T-helper 17 cell (primary cell): ENCODE data around the gene PRDM7. TPM values are rescaled to one million over a fixed set of nuclear protein-coding genes. Genes with fewer than 3 reads are reported as not detected.

Experiments used
- ATAC-seq: fragments of 150-1000 bp; cut with Tn5 transposase; 2 replicates; pipeline ENCODE4 v1.10.0; 2021; ENCODE audit warnings: mild to moderate bottlenecking, moderate library complexity
- DNase-seq, 3 donors: peaks; one replicate each; pipeline versions ENCODE4 v3.0.0 to v3.0.0-alpha.2; 2020 to 2021
- H3K9me3 ChIP-seq: one replicate; pipeline ENCODE4 v1.7.0; 2013; ENCODE audit warnings: low read length, mild to moderate bottlenecking; ENCODE audit not compliant: control insufficient read depth, poor library complexity, severe bottlenecking
- H3K27ac Mint-ChIP-seq: one replicate; pipeline ENCODE4 v1.8.0; 2022; ENCODE audit warnings: mild to moderate bottlenecking, moderate library complexity, mixed read lengths
- H3K27me3 Mint-ChIP-seq: one replicate; pipeline ENCODE4 v1.8.0; 2022; ENCODE audit warnings: mixed read lengths
- H3K36me3 Mint-ChIP-seq: one replicate; pipeline ENCODE4 v1.8.0; 2022; ENCODE audit warnings: low read depth, mixed read lengths
- H3K4me1 Mint-ChIP-seq: one replicate; pipeline ENCODE4 v1.8.0; 2022; ENCODE audit warnings: mild to moderate bottlenecking, mixed read lengths
- H3K4me3 Mint-ChIP-seq: one replicate; pipeline ENCODE4 v1.8.0; 2022; ENCODE audit warnings: mild to moderate bottlenecking, moderate library complexity, mixed read lengths
- total RNA-seq, 4 donors: library from RNA in 2 of 4; stranded (reverse) in 2 of 4; gene quantifications; one replicate each; pipeline ENCODE4 v1.2.3 and lab custom pipeline; 2022 to 2026

PRDM7 gene
- total RNA-seq, 2 donors from 2014 or later = not detected

- H3K4me3 Mint-ChIP-seq = no peak overlapping the region
- H3K27me3 Mint-ChIP-seq = no peaks in the 10 kb centered on the region
- H3K36me3 Mint-ChIP-seq = peaks cover 2% of the 10 kb centered on the region
- ATAC-seq = no peak
- H3K27ac Mint-ChIP-seq = no peak overlapping the region
- H3K4me1 Mint-ChIP-seq = no peaks in the 10 kb centered on the region
- DNase-seq = no peak
- H3K9me3 ChIP-seq = no peaks in the 10 kb centered on the region
These were observed 21.8 kb downstream of the PRDM7 start for GRCh38 chr16:90055371-90055770.

- DNase-seq (no peak), ATAC-seq (no peak)
- no peaks in the 10 kb centered on the region for H3K4me1 Mint-ChIP-seq
- H3K27ac Mint-ChIP-seq = no peak overlapping the region
- H3K27me3 Mint-ChIP-seq = no peaks in the 10 kb centered on the region
- peaks cover 2% of the 10 kb centered on the region for H3K36me3 Mint-ChIP-seq
- H3K4me3 Mint-ChIP-seq = no peak overlapping the region
- H3K9me3 ChIP-seq = no peaks in the 10 kb centered on the region
These were observed 22.6 kb downstream of the PRDM7 start for GRCh38 chr16:90054554-90054953.

GRCh38 chr16:90053902-90054500, 23.1 kb downstream of the PRDM7 start:
- no peak overlapping the region for H3K4me3 Mint-ChIP-seq
- H3K27ac Mint-ChIP-seq = no peak overlapping the region
- no peaks in the 10 kb centered on the region for H3K4me1 Mint-ChIP-seq
- H3K27me3 Mint-ChIP-seq = no peaks in the 10 kb centered on the region
- ATAC-seq (no peak), DNase-seq (no peak)
- H3K9me3 ChIP-seq = no peaks in the 10 kb centered on the region
- H3K36me3 Mint-ChIP-seq = peaks cover 2% of the 10 kb centered on the region

DNA sequence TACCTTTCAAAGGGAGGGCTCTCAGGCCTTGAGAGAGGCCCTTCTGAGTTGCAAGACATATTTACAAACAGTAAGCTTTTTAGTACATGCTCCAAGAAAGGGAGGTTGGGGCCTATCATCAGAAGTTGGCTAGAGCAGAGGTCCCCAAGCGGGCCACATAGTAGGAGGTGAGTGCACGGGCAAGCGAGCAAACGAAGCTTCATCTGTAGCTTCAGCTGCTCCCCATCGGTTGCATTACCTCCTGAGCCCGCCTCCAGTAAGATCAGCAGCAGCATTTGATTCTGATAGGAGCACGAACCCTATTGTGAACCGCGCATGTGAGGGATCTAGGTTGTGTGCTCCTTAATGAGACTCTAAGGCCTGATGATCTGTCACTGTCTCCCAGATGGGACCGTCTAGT, 26.2 kb downstream of the PRDM7 start:
- DNase-seq (no peak), ATAC-seq (no peak)
- Mint-ChIP-seq H3K36me3 (peaks cover 2% of the 10 kb centered on the region), H3K27me3 (peaks cover 8% of the 10 kb centered on the region), H3K27ac (no peak overlapping the region), H3K4me1 (peaks cover 4% of the 10 kb centered on the region), H3K4me3 (no peak overlapping the region)
- H3K9me3 ChIP-seq = no peaks in the 10 kb centered on the region

DNA sequence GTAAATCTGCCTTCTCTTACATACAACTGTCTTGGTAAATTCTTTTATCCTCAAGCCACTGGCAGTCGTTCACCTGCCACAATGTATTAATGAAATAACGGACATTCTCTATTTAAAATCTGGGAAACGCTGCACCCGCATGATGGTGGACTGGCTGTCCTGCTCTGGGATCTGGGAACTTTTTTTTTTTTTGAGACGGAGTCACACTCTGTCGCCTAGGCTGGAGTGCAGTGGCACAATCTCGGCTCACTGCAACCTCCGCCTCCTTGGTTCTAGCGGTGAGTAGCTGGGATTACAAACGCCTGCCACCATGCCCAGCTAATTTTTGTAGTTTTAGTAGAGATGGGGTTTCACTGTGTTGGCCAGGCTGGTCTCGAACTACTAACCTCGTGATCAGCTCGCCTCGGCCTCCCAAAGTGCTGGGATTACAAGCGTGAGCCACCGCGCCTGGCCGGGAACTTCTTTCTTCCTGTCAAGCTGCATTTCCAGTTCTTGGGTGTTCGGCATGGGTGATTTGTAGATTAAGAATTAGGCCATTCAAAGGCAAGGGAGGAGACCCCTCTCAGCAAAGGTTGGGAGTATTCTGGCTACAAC, 28.3 kb downstream of the PRDM7 start:
- Mint-ChIP-seq H3K4me3 (no peak overlapping the region), H3K4me1 (peaks cover 4% of the 10 kb centered on the region), H3K27ac (no peak overlapping the region), H3K36me3 (no peaks in the 10 kb centered on the region), H3K27me3 (peaks cover 13% of the 10 kb centered on the region)
- no peaks in the 10 kb centered on the region for H3K9me3 ChIP-seq
- ATAC-seq = no peak
- DNase-seq = no peak

DNA sequence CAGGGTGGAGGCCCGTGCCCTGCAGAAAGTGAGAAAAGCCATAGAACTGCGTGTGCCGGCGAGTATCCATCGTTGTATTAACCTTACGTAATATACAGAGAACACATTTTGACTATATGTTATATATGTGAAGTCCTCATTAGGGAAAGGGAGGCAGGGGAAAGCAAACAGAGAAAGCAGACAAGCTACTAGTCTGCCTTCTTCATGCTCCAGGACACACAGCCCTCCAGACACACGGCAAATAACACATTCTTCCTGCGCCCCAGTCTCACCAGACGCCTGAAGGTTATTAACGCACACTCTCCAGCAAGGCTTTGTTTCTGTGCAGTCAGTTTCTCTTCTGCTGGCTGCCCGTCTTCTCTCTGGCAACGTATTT, 28.8 kb downstream of the PRDM7 start:
- Mint-ChIP-seq H3K4me3 (peak overlapping the region; percentile 55), H3K27ac (no peak overlapping the region), H3K36me3 (no peaks in the 10 kb centered on the region), H3K4me1 (peaks cover 4% of the 10 kb centered on the region), H3K27me3 (peaks cover 18% of the 10 kb centered on the region)
- ATAC-seq = no peak
- H3K9me3 ChIP-seq = no peaks in the 10 kb centered on the region
- no peak for DNase-seq

- DNase-seq (peak in 1 of 3 donors; percentile 22), ATAC-seq (peak; percentile 42)
- H3K9me3 ChIP-seq = no peaks in the 10 kb centered on the region
- Mint-ChIP-seq H3K27ac (no peak overlapping the region), H3K36me3 (no peaks in the 10 kb centered on the region), H3K4me1 (peaks cover 4% of the 10 kb centered on the region), H3K4me3 (peak overlapping the region; percentile 55), H3K27me3 (peaks cover 18% of the 10 kb centered on the region)
These were observed 29.3 kb downstream of the PRDM7 start for GRCh38 chr16:90047714-90048346.

- peak in 1 of 3 donors; percentile 19 for DNase-seq
- H3K4me1 Mint-ChIP-seq = peaks cover 4% of the 10 kb centered on the region
- ATAC-seq = peak; percentile 25
These were observed 30.0 kb downstream of the PRDM7 start for GRCh38 chr16:90046971-90047713.

GRCh38 chr16:90046122-90046970, 30.8 kb downstream of the PRDM7 start:
- DNase-seq (no peak), ATAC-seq (no peak)
- Mint-ChIP-seq H3K27me3 (peaks cover 18% of the 10 kb centered on the region), H3K27ac (no peak overlapping the region), H3K4me1 (peaks cover 4% of the 10 kb centered on the region), H3K36me3 (no peaks in the 10 kb centered on the region), H3K4me3 (peak overlapping the region; percentile 52)
- H3K9me3 ChIP-seq = no peaks in the 10 kb centered on the region

More at GRCh38 chr16:90046971-90047713, 30.0 kb downstream of the PRDM7 start:
- no peaks in the 10 kb centered on the region for H3K9me3 ChIP-seq
- no peak overlapping the region for H3K27ac Mint-ChIP-seq
- no peaks in the 10 kb centered on the region for H3K36me3 Mint-ChIP-seq
- peak overlapping the region; percentile 52 for H3K4me3 Mint-ChIP-seq
- peaks cover 18% of the 10 kb centered on the region for H3K27me3 Mint-ChIP-seq

DNA sequence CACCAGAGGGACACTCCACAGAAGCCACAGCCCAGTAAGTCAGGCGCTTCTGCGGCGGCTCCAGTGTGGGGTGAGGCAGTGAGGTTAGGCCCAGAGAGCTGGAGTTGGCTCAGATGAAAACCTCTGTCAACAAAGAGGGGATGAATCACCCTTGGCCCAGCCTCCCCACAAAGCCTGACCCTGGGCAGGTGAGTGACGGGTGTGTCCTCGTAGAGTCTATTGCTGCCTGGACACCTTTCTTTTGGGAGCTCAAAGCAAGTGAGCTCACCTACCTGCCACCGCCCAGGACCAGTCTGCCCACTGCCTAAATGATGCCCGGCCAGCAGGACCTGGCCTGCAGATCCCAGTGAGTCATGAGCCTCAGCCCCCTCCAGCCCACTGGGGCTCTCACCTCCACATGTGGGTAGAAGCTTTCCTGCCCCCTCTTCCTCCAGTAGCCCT, 33.0 kb downstream of the PRDM7 start:
- Mint-ChIP-seq H3K27me3 (peaks cover 18% of the 10 kb centered on the region), H3K27ac (no peak overlapping the region), H3K4me1 (peaks cover 4% of the 10 kb centered on the region), H3K4me3 (no peak overlapping the region), H3K36me3 (no peaks in the 10 kb centered on the region)
- ATAC-seq = no peak
- H3K9me3 ChIP-seq = no peaks in the 10 kb centered on the region
- no peak for DNase-seq

DNA sequence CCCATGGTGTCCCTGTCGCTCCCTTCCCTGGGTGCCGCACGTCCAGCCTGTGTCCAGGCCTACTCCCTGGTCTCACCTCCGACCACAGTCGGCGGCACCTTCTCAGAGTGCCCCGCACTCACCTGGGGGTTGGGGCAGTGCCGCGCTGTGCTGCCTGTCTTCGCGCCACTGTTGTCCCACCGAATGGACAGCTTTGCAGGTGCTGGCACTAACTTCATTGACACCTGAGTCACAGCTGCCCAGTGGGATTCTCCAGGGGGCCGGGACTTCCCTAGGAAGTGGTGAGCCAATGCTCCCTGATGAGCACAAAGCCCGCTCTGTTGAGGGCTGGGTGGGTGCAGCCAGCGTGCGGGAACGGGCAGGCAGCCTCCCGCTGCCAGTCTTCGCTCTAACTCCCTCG, 33.6 kb downstream of the PRDM7 start:
- DNase-seq (no peak), ATAC-seq (no peak)
- Mint-ChIP-seq H3K36me3 (no peaks in the 10 kb centered on the region), H3K27me3 (peaks cover 18% of the 10 kb centered on the region), H3K4me3 (no peak overlapping the region), H3K27ac (no peak overlapping the region), H3K4me1 (peaks cover 4% of the 10 kb centered on the region)
- H3K9me3 ChIP-seq = no peaks in the 10 kb centered on the region

DNA sequence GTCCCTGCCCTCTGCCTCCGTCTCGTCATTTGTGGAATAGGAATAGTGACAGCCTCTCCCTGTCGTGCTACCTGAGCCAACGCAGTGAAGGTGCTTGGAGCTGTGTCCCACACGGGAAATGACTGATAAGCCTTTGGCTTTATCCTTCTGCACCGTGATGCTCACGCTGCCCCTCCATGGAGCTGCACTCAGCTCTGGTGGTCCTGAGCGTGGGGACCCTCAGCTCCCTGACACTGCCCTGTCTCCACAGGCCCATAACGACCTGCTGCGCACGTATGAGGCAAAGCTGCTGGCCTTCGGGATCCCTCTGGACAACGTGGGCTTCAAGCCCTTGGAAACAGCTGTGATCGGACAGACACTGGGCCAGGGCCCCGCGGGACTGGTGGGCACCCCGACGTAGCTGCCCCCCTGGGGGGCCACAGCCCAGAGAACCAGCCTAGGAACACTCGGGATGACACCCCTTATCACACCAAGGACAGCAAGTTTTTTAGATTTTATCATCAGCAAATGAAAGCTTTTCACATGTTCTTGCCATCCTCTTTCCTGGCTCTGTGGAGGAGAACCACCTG, 34.1 kb downstream of the PRDM7 start:
- no peak for DNase-seq
- H3K9me3 ChIP-seq = no peaks in the 10 kb centered on the region
- peaks cover 4% of the 10 kb centered on the region for H3K4me1 Mint-ChIP-seq
- no peaks in the 10 kb centered on the region for H3K36me3 Mint-ChIP-seq
- no peak overlapping the region for H3K4me3 Mint-ChIP-seq
- ATAC-seq = no peak
- H3K27ac Mint-ChIP-seq = no peak overlapping the region
- peaks cover 18% of the 10 kb centered on the region for H3K27me3 Mint-ChIP-seq
